Measurements from ENCODE around the gene LOXL4.

LOXL4 gene

GRCh38 chr10:98267894-98268693, at the start of gene LOXL4:
LOXL4 (minus strand) TSS chr10:98268194; CDS start chr10:98263019, 5,175 bp downstream.
- FAIRE-seq: no peak

GRCh38 chr10:98316661-98317060, 48.7 kb upstream of the LOXL4 start:
- FAIRE-seq: no peak

GRCh38 chr10:98316170-98316569, 48.2 kb upstream of the LOXL4 start:
- no peak for FAIRE-seq

GRCh38 chr10:98314532-98315284, 46.7 kb upstream of the LOXL4 start:
- no peak for FAIRE-seq

- no peak for FAIRE-seq
Measured at GRCh38 chr10:98313598-98313997, 45.6 kb upstream of the LOXL4 start.

GRCh38 chr10:98312822-98313221, 44.8 kb upstream of the LOXL4 start:
- no peak for FAIRE-seq

GRCh38 chr10:98312349-98312748, 44.4 kb upstream of the LOXL4 start:
- no peak for FAIRE-seq

GRCh38 chr10:98310701-98311100, 42.7 kb upstream of the LOXL4 start:
- no peak for FAIRE-seq

GRCh38 chr10:98309366-98310355, 41.7 kb upstream of the LOXL4 start:
- peak; percentile 35 for FAIRE-seq

GRCh38 chr10:98308669-98309365, 40.8 kb upstream of the LOXL4 start:
- FAIRE-seq: no peak

GRCh38 chr10:98307916-98308541, 40.0 kb upstream of the LOXL4 start:
- FAIRE-seq: no peak

GRCh38 chr10:98306501-98306900, 38.5 kb upstream of the LOXL4 start:
- no peak for FAIRE-seq

GRCh38 chr10:98303569-98303968, 35.6 kb upstream of the LOXL4 start:
- no peak for FAIRE-seq

GRCh38 chr10:98302741-98303365, 34.9 kb upstream of the LOXL4 start:
- no peak for FAIRE-seq

GRCh38 chr10:98301664-98302319, 33.8 kb upstream of the LOXL4 start:
- no peak for FAIRE-seq

GRCh38 chr10:98300526-98301229, 32.7 kb upstream of the LOXL4 start:
- FAIRE-seq: no peak

- FAIRE-seq: no peak
Measured at GRCh38 chr10:98299341-98299740, 31.3 kb upstream of the LOXL4 start.

- FAIRE-seq: no peak
Measured at GRCh38 chr10:98296524-98296923, 28.5 kb upstream of the LOXL4 start.

- no peak for FAIRE-seq
Measured at GRCh38 chr10:98295907-98296306, 27.9 kb upstream of the LOXL4 start.

- no peak for FAIRE-seq
Measured at GRCh38 chr10:98295401-98295811, 27.4 kb upstream of the LOXL4 start.
